Measurements from ENCODE around the gene IL13RA1.

DNA sequence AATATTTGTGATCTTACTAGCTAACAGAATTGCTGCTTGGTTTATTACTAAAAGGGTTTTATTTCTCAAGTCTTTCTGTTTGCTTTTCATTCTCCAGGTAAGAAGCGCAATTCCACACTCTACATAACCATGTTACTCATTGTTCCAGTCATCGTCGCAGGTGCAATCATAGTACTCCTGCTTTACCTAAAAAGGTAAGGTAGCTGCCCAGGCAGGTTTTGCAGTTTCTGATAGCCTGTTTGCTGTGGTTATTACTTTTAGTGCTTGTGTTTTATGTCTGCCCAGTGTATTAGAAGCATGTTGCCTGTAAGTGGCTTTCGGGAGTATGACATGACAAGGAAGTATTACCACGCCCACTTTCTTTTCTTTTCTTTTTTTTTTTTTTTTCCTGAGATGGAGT, 46.4 kb downstream of the IL13RA1 start:
- TF ChIP-seq GATA3 (IDR thresholded peaks at IDR 0.05; ENCODE audit: low read depth, low read length) (no peak), GATA2 (IDR thresholded peaks at IDR 0.05; ENCODE audit: low read depth, low read length) (no peak)

Measured in SH-SY5Y (cell line).